SIG-M5 treated with dmso at 0.1 percent for 504 hours (cell line): ENCODE measurements around the gene ACSS1.
"Not testable (repeated sequence)": the region's sequence is repeated elsewhere in the genome, so short reads cannot be mapped to it uniquely, and the experiment has no call there.

Source experiments
- DNase-seq: peaks from one replicate; lab custom pipeline; 2025; ENCODE audit not compliant: unreplicated experiment; lab: John Stamatoyannopoulos, UW

Gene ACSS1

GRCh38 chr20:25013478-25014380 lies 44.2 kb downstream of the ACSS1 start:
- no peak for DNase-seq

GRCh38 chr20:25012616-25013189 lies 45.2 kb downstream of the ACSS1 start:
- no peak for DNase-seq

GRCh38 chr20:25011831-25012241 lies 46.1 kb downstream of the ACSS1 start:
- no peak for DNase-seq

- DNase-seq = no peak
These were observed 46.7 kb downstream of the ACSS1 start for GRCh38 chr20:25011261-25011660.

- DNase-seq = no peak
These were observed 48.5 kb downstream of the ACSS1 start for GRCh38 chr20:25009218-25010145.

GRCh38 chr20:25008388-25009217 lies 49.3 kb downstream of the ACSS1 start:
- DNase-seq = no peak

GRCh38 chr20:25007491-25008305 lies 50.2 kb downstream of the ACSS1 start:
- DNase-seq = no peak

- DNase-seq = no peak
These were observed 51.3 kb downstream of the ACSS1 start for GRCh38 chr20:25006431-25007167.

GRCh38 chr20:25005661-25006060 lies 52.3 kb downstream of the ACSS1 start:
- DNase-seq = no peak

GRCh38 chr20:25005220-25005619 lies 52.7 kb downstream of the ACSS1 start:
- DNase-seq = peak; percentile 11

GRCh38 chr20:25003002-25003401 lies 54.9 kb downstream of the ACSS1 start:
- DNase-seq = no peak

- not testable (repeated sequence) for DNase-seq
These were observed 56.6 kb downstream of the ACSS1 start for GRCh38 chr20:25001323-25001722.

- peak; percentile 77 for DNase-seq
These were observed 57.6 kb downstream of the ACSS1 start for GRCh38 chr20:25000268-25000801.

GRCh38 chr20:24999568-24999967 lies 58.4 kb downstream of the ACSS1 start:
- DNase-seq = no peak

GRCh38 chr20:24998631-24999445 lies 59.1 kb downstream of the ACSS1 start:
- DNase-seq = peak; percentile 37

GRCh38 chr20:24998121-24998520 lies 59.8 kb downstream of the ACSS1 start:
- DNase-seq = no peak

- DNase-seq = no peak
These were observed 61.2 kb downstream of the ACSS1 start for GRCh38 chr20:24996449-24997377.
